Measurements from ENCODE around the gene ERMARD.

Gene ERMARD

GRCh38 chr6:169825558-169826225 lies 74.3 kb downstream of the ERMARD start:
- Histone ChIP-seq H3K4me3 (ENCODE audit: low read length) (no peak overlapping the region), H3K27ac (ENCODE audit: low read depth, low read length) (no peak overlapping the region), H3K9me3 (ENCODE audit: control insufficient read depth, insufficient read depth, low read length) (no peaks in the 10 kb centered on the region), H3K36me3 (ENCODE audit: control insufficient read depth, low read length) (no peaks in the 10 kb centered on the region), H3F3A (ENCODE audit: control insufficient read depth, insufficient read depth) (no peaks in the 10 kb centered on the region), H3K4me2 (ENCODE audit: low read length) (no peak overlapping the region), H3K9me2 (replicated peaks; ENCODE audit: control insufficient read depth, low read length) (no peaks in the 10 kb centered on the region), H4K20me1 (ENCODE audit: control insufficient read depth, insufficient read depth, low read depth, low read length) (no peaks in the 10 kb centered on the region), H3K27me3 (ENCODE audit: control insufficient read depth, low read length) (no peaks in the 10 kb centered on the region), H3K4me1 (ENCODE audit: control insufficient read depth, low read length) (no peaks in the 10 kb centered on the region), H3K79me2 (ENCODE audit: control insufficient read depth, low read length) (no peaks in the 10 kb centered on the region)
- TF ChIP-seq EZH2phosphoT487 (IDR thresholded peaks at IDR 0.05; ENCODE audit: borderline replicate concordance, low read length) (no peak), CTCF (IDR thresholded peaks at IDR 0.05; ENCODE audit: low read depth, low read length, poor library complexity, severe bottlenecking) (no peak)

- no peaks in the 10 kb centered on the region for H4K20me1 ChIP-seq (ENCODE audit: control insufficient read depth, insufficient read depth, low read depth, low read length)
- TF ChIP-seq CTCF (IDR thresholded peaks at IDR 0.05; ENCODE audit: low read depth, low read length, poor library complexity, severe bottlenecking), result no peak
- TF ChIP-seq EZH2phosphoT487 (IDR thresholded peaks at IDR 0.05; ENCODE audit: borderline replicate concordance, low read length), result no peak
Observed at GRCh38 chr6:169826697-169827096, 75.3 kb downstream of the ERMARD start.

GRCh38 chr6:169827290-169827717 lies 75.9 kb downstream of the ERMARD start:
- Histone ChIP-seq H3K4me2 (ENCODE audit: low read length) (no peak overlapping the region), H3K36me3 (ENCODE audit: control insufficient read depth, low read length) (no peaks in the 10 kb centered on the region), H3F3A (ENCODE audit: control insufficient read depth, insufficient read depth) (no peaks in the 10 kb centered on the region), H3K9me2 (replicated peaks; ENCODE audit: control insufficient read depth, low read length) (no peaks in the 10 kb centered on the region), H3K9me3 (ENCODE audit: control insufficient read depth, insufficient read depth, low read length) (no peaks in the 10 kb centered on the region), H3K27me3 (ENCODE audit: control insufficient read depth, low read length) (no peaks in the 10 kb centered on the region), H3K27ac (ENCODE audit: low read depth, low read length) (no peak overlapping the region), H3K4me1 (ENCODE audit: control insufficient read depth, low read length) (peaks cover under 1% of the 10 kb centered on the region), H3K79me2 (ENCODE audit: control insufficient read depth, low read length) (no peaks in the 10 kb centered on the region), H3K4me3 (ENCODE audit: low read length) (no peak overlapping the region), H4K20me1 (ENCODE audit: control insufficient read depth, insufficient read depth, low read depth, low read length) (no peaks in the 10 kb centered on the region)
- TF ChIP-seq EZH2phosphoT487 (IDR thresholded peaks at IDR 0.05; ENCODE audit: borderline replicate concordance, low read length) (no peak), CTCF (IDR thresholded peaks at IDR 0.05; ENCODE audit: low read depth, low read length, poor library complexity, severe bottlenecking) (no peak)

More at GRCh38 chr6:169826697-169827096, 75.3 kb downstream of the ERMARD start:
- Histone ChIP-seq H3K27ac (ENCODE audit: low read depth, low read length) (no peak overlapping the region), H3F3A (ENCODE audit: control insufficient read depth, insufficient read depth) (no peaks in the 10 kb centered on the region), H3K79me2 (ENCODE audit: control insufficient read depth, low read length) (no peaks in the 10 kb centered on the region), H3K36me3 (ENCODE audit: control insufficient read depth, low read length) (no peaks in the 10 kb centered on the region), H3K27me3 (ENCODE audit: control insufficient read depth, low read length) (no peaks in the 10 kb centered on the region), H3K4me2 (ENCODE audit: low read length) (no peak overlapping the region), H3K9me3 (ENCODE audit: control insufficient read depth, insufficient read depth, low read length) (no peaks in the 10 kb centered on the region), H3K9me2 (replicated peaks; ENCODE audit: control insufficient read depth, low read length) (no peaks in the 10 kb centered on the region), H3K4me1 (ENCODE audit: control insufficient read depth, low read length) (no peaks in the 10 kb centered on the region), H3K4me3 (ENCODE audit: low read length) (no peak overlapping the region)

Measured in DOHH2 (cell line).